GM23338 (cell line): ENCODE measurements around the gene CLEC3B. TPM values are rescaled to one million over a fixed set of nuclear protein-coding genes. Genes with fewer than 3 reads are reported as not detected.

Experiments
- ATAC-seq: fragments of 200-7000 bp; cut with Tn5 transposase; 3 replicates; pipeline ENCODE4 v1.9.1; 2020
- DNase-seq: peaks from one replicate; pipeline ENCODE4 v3.0.0-alpha.2; 2015; ENCODE audit warnings: low spot score
- H2AFZ ChIP-seq: fragments of 200-600 bp; sonication (generic); 2 replicates; pipeline ENCODE4 v1.8.0; 2016; ENCODE audit warnings: antibody characterized with exemption, mild to moderate bottlenecking, moderate library complexity
- H3F3A ChIP-seq: fragments of 200-600 bp; sonication (generic); replicated peaks from 2 replicates; pipeline ENCODE4 v1.8.0; 2017; ENCODE audit warnings: antibody characterized with exemption, mixed run types, low read depth
- H3K27ac ChIP-seq: fragments of 200-600 bp; sonication (generic); 2 replicates; pipeline ENCODE4 v1.6.1; 2016; ENCODE audit warnings: low read depth
- H3K27me3 ChIP-seq: fragments of 200-600 bp; sonication (generic); 2 replicates; pipeline ENCODE4 v1.8.0; 2016; ENCODE audit warnings: mild to moderate bottlenecking, mixed run types, moderate library complexity; ENCODE audit not compliant: insufficient read depth
- H3K36me3 ChIP-seq: fragments of 200-600 bp; sonication (generic); 2 replicates; pipeline ENCODE4 v1.8.0; 2016; ENCODE audit warnings: mild to moderate bottlenecking; ENCODE audit not compliant: insufficient read depth
- H3K4me1 ChIP-seq: fragments of 200-600 bp; sonication (generic); 2 replicates; pipeline ENCODE4 v1.8.0; 2016; ENCODE audit warnings: mild to moderate bottlenecking, moderate library complexity; ENCODE audit not compliant: insufficient read depth
- H3K4me2 ChIP-seq: fragments of 200-600 bp; sonication (generic); 2 replicates; pipeline ENCODE4 v1.7.1; 2017; ENCODE audit warnings: mixed run types
- H3K4me3 ChIP-seq: fragments of 200-600 bp; sonication (generic); 2 replicates; pipeline ENCODE4 v1.6.1; 2016; ENCODE audit warnings: mixed run types
- H3K79me2 ChIP-seq: fragments of 200-600 bp; sonication (generic); replicated peaks from 2 replicates; pipeline ENCODE4 v1.8.0; 2017; ENCODE audit warnings: mild to moderate bottlenecking; ENCODE audit not compliant: insufficient read depth
- H3K9me2 ChIP-seq: fragments of 200-600 bp; sonication (generic); 2 replicates; pipeline ENCODE4 v1.8.0; 2017; ENCODE audit not compliant: insufficient read depth
- H4K20me1 ChIP-seq: fragments of 200-600 bp; sonication (generic); replicated peaks from 2 replicates; pipeline ENCODE4 v1.8.0; 2017; ENCODE audit warnings: mild to moderate bottlenecking; ENCODE audit not compliant: insufficient read depth
- H3K27ac Mint-ChIP-seq: 2 replicates; pipeline ENCODE4 v1.8.0; 2020; ENCODE audit warnings: inconsistent platforms, mild to moderate bottlenecking, moderate library complexity, mixed read lengths
- H3K27me3 Mint-ChIP-seq: 3 replicates; pipeline ENCODE4 v1.8.0; 2022; ENCODE audit warnings: low read depth, mild to moderate bottlenecking, moderate library complexity, mixed read lengths, inconsistent platforms; ENCODE audit not compliant: insufficient read depth, poor library complexity
- H3K36me3 Mint-ChIP-seq: 3 replicates; pipeline ENCODE4 v1.8.0; 2021; ENCODE audit warnings: low read depth, mild to moderate bottlenecking, inconsistent platforms, moderate library complexity, mixed read lengths
- H3K4me1 Mint-ChIP-seq: 3 replicates; pipeline ENCODE4 v1.8.0; 2020; ENCODE audit warnings: mild to moderate bottlenecking, inconsistent platforms, mixed read lengths
- H3K4me3 Mint-ChIP-seq: 3 replicates; pipeline ENCODE4 v1.8.0; 2021; ENCODE audit warnings: moderate library complexity, mild to moderate bottlenecking, inconsistent platforms, mixed read lengths
- H3K9me3 Mint-ChIP-seq: 3 replicates; pipeline ENCODE4 v1.8.0; 2020; ENCODE audit warnings: moderate library complexity, mild to moderate bottlenecking, inconsistent platforms, mixed read lengths
- CREB1 ChIP-seq: fragments of 250-450 bp; sonication (Bioruptor Pico); IDR thresholded peaks from 2 replicates; pipeline ENCODE4 v1.5.0; 2020; ENCODE audit warnings: low read depth, mild to moderate bottlenecking, moderate library complexity
- EZH2 ChIP-seq: fragments of 200-600 bp; sonication (generic); IDR thresholded peaks from one replicate; pipeline ENCODE4 v1.8.0; 2017; ENCODE audit warnings: antibody characterized with exemption, mild to moderate bottlenecking, low read depth; ENCODE audit not compliant: unreplicated experiment
- EZH2phosphoT487 ChIP-seq: fragments of 200-600 bp; sonication (generic); IDR thresholded peaks from one replicate; pipeline ENCODE4 v1.8.1; 2018; ENCODE audit warnings: antibody characterized with exemption; ENCODE audit not compliant: unreplicated experiment
- JUNB ChIP-seq: IDR thresholded peaks from one replicate; pipeline ENCODE4 v1.6.1; 2016; ENCODE audit warnings: antibody characterized with exemption; ENCODE audit not compliant: unreplicated experiment
- NANOG ChIP-seq: IDR thresholded peaks from 2 replicates; pipeline ENCODE4 v1.6.1; 2016; ENCODE audit warnings: antibody characterized with exemption, borderline replicate concordance
- POLR2AphosphoS5 ChIP-seq: IDR thresholded peaks from 2 replicates; pipeline ENCODE4 v1.6.1; 2016; ENCODE audit warnings: antibody characterized with exemption, low read depth
- STAT1 ChIP-seq: IDR thresholded peaks from one replicate; pipeline ENCODE4 v1.6.1; 2016; ENCODE audit warnings: antibody characterized with exemption; ENCODE audit not compliant: unreplicated experiment
- ZNF114 ChIP-seq: fragments of 250-450 bp; sonication (Bioruptor Pico); IDR thresholded peaks from 2 replicates; pipeline ENCODE4 v1.5.0; 2020; ENCODE audit warnings: mild to moderate bottlenecking, moderate library complexity
- ZNF331 ChIP-seq: fragments of 250-450 bp; sonication (Bioruptor Pico); IDR thresholded peaks from 2 replicates; pipeline ENCODE4 v1.5.0; 2020; ENCODE audit warnings: low read depth, mild to moderate bottlenecking, moderate library complexity
- polyA plus RNA-seq: library from polyadenylated mRNA; unstranded; fragments of >200 nt; fragmentation: Nextera tagmentation; extraction: Ambion mirVana; gene quantifications from 2 replicates; pipeline ENCODE4 v1.2.1, GENCODE V29; 2016
- total RNA-seq: library from RNA; depleted of rRNA; stranded (reverse); fragments of >200 nt; shearing (Covaris generic); gene quantifications from 2 replicates; pipeline ENCODE4 v1.2.3, GENCODE V29; 2014
- TF ChIP-seq, protein P1 (sequence below): IDR thresholded peaks from 2 replicates; pipeline ENCODE4 v1.6.1; 2016; ENCODE audit warnings: antibody characterized with exemption
- TF ChIP-seq, protein P2 (sequence below), 2 experiments: fragments of 200-600 bp in 1 of 2; sonication (generic) in 1 of 2; conservative IDR thresholded peaks; 2 replicates each; pipeline versions ENCODE4 v1.5.1 to v1.6.1; 2016 to 2017; ENCODE audit warnings: antibody characterized with exemption in 2 of 2, low read depth in 2 of 2, mild to moderate bottlenecking in 2 of 2, moderate library complexity in 1 of 2
- TF ChIP-seq, protein P3 (sequence below): fragments of 250-450 bp; sonication (Bioruptor Pico); IDR thresholded peaks from 2 replicates; pipeline ENCODE4 v1.5.0; 2020; ENCODE audit warnings: mild to moderate bottlenecking, moderate library complexity
- TF ChIP-seq, protein P4 (sequence below): IDR thresholded peaks from one replicate; pipeline ENCODE4 v1.6.1; 2018; ENCODE audit warnings: antibody characterized with exemption; ENCODE audit not compliant: unreplicated experiment

The CLEC3B gene
- total and polyA plus RNA-seq, 2 experiments from 2014 or later = not detected

DNA sequence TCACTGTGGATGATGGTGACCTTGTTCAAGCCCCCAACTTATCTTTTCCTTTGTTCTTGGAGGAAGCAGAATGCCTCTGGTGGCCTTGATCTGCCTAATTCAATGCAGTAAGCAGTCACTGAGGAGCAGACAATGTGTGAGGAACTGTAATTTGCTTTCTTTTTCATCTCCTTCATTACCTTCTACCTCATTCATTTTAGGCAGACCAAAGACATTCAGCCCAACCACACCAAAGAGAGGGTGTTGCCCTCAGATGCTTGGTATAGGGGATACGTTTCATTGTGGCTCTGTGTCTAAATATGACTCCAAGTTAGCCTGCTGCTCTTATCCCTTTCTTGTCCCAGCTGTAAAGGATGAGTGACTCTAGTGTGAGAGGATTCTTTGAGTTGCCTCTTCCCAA lies 34.8 kb upstream of the CLEC3B start:
- H3K9me2 ChIP-seq = peaks cover 4% of the 10 kb centered on the region; the same call in 1 of the 2 replicates
- DNase-seq (no peak), ATAC-seq (no peak)
- H3K27me3 ChIP-seq = no peaks in the 10 kb centered on the region
- H3K4me1 ChIP-seq = peaks cover 28% of the 10 kb centered on the region
- H3K4me2 ChIP-seq = no peak overlapping the region
- 0 out of 2 replicates have a peak, but pooled peaks cover 4% of the 10 kb centered on the region for H3F3A ChIP-seq
- H2AFZ ChIP-seq = no peak overlapping the region
- H3K4me3 Mint-ChIP-seq = no peak overlapping the region
- peaks cover 23% of the 10 kb centered on the region for H4K20me1 ChIP-seq
- H3K27ac Mint-ChIP-seq = no peak overlapping the region
- H3K9me3 Mint-ChIP-seq = peaks cover 10% of the 10 kb centered on the region; the same call in 2 of the 3 replicates
- TF ChIP-seq EZH2 (no peak), NANOG (no peak), POLR2AphosphoS5 (no peak), JUNB (no peak), STAT1 (no peak), ZNF331 (CRISPR knock-in tag) (no peak), CREB1 (CRISPR knock-in tag) (no peak), EZH2phosphoT487 (no peak), ZNF114 (CRISPR knock-in tag) (no peak)
- TF ChIP-seq, protein P1, sequence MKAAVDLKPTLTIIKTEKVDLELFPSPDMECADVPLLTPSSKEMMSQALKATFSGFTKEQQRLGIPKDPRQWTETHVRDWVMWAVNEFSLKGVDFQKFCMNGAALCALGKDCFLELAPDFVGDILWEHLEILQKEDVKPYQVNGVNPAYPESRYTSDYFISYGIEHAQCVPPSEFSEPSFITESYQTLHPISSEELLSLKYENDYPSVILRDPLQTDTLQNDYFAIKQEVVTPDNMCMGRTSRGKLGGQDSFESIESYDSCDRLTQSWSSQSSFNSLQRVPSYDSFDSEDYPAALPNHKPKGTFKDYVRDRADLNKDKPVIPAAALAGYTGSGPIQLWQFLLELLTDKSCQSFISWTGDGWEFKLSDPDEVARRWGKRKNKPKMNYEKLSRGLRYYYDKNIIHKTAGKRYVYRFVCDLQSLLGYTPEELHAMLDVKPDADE = no peak
- TF ChIP-seq, protein P2, sequence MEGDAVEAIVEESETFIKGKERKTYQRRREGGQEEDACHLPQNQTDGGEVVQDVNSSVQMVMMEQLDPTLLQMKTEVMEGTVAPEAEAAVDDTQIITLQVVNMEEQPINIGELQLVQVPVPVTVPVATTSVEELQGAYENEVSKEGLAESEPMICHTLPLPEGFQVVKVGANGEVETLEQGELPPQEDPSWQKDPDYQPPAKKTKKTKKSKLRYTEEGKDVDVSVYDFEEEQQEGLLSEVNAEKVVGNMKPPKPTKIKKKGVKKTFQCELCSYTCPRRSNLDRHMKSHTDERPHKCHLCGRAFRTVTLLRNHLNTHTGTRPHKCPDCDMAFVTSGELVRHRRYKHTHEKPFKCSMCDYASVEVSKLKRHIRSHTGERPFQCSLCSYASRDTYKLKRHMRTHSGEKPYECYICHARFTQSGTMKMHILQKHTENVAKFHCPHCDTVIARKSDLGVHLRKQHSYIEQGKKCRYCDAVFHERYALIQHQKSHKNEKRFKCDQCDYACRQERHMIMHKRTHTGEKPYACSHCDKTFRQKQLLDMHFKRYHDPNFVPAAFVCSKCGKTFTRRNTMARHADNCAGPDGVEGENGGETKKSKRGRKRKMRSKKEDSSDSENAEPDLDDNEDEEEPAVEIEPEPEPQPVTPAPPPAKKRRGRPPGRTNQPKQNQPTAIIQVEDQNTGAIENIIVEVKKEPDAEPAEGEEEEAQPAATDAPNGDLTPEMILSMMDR (conservative IDR thresholded peaks at IDR 0.05; ENCODE audit: low read depth in 2 of 2) = no peak
- TF ChIP-seq, protein P3, sequence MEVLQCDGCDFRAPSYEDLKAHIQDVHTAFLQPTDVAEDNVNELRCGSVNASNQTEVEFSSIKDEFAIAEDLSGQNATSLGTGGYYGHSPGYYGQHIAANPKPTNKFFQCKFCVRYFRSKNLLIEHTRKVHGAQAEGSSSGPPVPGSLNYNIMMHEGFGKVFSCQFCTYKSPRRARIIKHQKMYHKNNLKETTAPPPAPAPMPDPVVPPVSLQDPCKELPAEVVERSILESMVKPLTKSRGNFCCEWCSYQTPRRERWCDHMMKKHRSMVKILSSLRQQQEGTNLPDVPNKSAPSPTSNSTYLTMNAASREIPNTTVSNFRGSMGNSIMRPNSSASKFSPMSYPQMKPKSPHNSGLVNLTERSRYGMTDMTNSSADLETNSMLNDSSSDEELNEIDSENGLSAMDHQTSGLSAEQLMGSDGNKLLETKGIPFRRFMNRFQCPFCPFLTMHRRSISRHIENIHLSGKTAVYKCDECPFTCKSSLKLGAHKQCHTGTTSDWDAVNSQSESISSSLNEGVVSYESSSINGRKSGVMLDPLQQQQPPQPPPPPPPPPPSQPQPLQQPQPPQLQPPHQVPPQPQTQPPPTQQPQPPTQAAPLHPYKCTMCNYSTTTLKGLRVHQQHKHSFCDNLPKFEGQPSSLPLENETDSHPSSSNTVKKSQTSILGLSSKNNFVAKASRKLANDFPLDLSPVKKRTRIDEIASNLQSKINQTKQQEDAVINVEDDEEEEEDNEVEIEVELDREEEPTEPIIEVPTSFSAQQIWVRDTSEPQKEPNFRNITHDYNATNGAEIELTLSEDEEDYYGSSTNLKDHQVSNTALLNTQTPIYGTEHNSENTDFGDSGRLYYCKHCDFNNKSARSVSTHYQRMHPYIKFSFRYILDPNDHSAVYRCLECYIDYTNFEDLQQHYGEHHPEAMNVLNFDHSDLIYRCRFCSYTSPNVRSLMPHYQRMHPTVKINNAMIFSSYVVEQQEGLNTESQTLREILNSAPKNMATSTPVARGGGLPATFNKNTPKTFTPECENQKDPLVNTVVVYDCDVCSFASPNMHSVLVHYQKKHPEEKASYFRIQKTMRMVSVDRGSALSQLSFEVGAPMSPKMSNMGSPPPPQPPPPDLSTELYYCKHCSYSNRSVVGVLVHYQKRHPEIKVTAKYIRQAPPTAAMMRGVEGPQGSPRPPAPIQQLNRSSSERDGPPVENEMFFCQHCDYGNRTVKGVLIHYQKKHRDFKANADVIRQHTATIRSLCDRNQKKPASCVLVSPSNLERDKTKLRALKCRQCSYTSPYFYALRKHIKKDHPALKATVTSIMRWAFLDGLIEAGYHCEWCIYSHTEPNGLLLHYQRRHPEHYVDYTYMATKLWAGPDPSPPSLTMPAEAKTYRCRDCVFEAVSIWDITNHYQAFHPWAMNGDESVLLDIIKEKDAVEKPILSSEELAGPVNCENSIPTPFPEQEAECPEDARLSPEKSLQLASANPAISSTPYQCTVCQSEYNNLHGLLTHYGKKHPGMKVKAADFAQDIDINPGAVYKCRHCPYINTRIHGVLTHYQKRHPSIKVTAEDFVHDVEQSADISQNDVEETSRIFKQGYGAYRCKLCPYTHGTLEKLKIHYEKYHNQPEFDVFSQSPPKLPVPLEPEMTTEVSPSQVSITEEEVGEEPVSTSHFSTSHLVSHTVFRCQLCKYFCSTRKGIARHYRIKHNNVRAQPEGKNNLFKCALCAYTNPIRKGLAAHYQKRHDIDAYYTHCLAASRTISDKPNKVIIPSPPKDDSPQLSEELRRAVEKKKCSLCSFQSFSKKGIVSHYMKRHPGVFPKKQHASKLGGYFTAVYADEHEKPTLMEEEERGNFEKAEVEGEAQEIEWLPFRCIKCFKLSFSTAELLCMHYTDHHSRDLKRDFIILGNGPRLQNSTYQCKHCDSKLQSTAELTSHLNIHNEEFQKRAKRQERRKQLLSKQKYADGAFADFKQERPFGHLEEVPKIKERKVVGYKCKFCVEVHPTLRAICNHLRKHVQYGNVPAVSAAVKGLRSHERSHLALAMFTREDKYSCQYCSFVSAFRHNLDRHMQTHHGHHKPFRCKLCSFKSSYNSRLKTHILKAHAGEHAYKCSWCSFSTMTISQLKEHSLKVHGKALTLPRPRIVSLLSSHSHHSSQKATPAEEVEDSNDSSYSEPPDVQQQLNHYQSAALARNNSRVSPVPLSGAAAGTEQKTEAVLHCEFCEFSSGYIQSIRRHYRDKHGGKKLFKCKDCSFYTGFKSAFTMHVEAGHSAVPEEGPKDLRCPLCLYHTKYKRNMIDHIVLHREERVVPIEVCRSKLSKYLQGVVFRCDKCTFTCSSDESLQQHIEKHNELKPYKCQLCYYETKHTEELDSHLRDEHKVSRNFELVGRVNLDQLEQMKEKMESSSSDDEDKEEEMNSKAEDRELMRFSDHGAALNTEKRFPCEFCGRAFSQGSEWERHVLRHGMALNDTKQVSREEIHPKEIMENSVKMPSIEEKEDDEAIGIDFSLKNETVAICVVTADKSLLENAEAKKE (CRISPR knock-in tag) = no peak
- TF ChIP-seq, protein P4, sequence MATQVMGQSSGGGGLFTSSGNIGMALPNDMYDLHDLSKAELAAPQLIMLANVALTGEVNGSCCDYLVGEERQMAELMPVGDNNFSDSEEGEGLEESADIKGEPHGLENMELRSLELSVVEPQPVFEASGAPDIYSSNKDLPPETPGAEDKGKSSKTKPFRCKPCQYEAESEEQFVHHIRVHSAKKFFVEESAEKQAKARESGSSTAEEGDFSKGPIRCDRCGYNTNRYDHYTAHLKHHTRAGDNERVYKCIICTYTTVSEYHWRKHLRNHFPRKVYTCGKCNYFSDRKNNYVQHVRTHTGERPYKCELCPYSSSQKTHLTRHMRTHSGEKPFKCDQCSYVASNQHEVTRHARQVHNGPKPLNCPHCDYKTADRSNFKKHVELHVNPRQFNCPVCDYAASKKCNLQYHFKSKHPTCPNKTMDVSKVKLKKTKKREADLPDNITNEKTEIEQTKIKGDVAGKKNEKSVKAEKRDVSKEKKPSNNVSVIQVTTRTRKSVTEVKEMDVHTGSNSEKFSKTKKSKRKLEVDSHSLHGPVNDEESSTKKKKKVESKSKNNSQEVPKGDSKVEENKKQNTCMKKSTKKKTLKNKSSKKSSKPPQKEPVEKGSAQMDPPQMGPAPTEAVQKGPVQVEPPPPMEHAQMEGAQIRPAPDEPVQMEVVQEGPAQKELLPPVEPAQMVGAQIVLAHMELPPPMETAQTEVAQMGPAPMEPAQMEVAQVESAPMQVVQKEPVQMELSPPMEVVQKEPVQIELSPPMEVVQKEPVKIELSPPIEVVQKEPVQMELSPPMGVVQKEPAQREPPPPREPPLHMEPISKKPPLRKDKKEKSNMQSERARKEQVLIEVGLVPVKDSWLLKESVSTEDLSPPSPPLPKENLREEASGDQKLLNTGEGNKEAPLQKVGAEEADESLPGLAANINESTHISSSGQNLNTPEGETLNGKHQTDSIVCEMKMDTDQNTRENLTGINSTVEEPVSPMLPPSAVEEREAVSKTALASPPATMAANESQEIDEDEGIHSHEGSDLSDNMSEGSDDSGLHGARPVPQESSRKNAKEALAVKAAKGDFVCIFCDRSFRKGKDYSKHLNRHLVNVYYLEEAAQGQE = no peak
- H3K4me1 Mint-ChIP-seq = peaks cover 43% of the 10 kb centered on the region
- H3K79me2 ChIP-seq = peaks cover 78% of the 10 kb centered on the region
- H3K4me3 ChIP-seq = no peak overlapping the region
- peaks cover 12% of the 10 kb centered on the region; the same call in 1 of the 2 replicates for H3K36me3 ChIP-seq
- peaks cover 83% of the 10 kb centered on the region for H3K36me3 Mint-ChIP-seq
- no peak overlapping the region for H3K27ac ChIP-seq
- peaks cover 3% of the 10 kb centered on the region for H3K27me3 Mint-ChIP-seq
